Breast epithelium (tissue), 4 donors: ENCODE data around the gene CYP2D6. TPM values are rescaled to one million over a fixed set of nuclear protein-coding genes. Genes with fewer than 3 reads are reported as not detected.
A peak's percentile ranks its signal among the peaks of the same experiment; 100 is the strongest.
"Not testable (repeated sequence)": the region's sequence is repeated elsewhere in the genome, so short reads cannot be mapped to it uniquely, and the experiment has no call there.

Experiments used
- DNase-seq, 2 donors: peaks; one replicate each; pipeline ENCODE4 v3.0.0-alpha.2; 2019; ENCODE audit warnings: low spot score in 2 of 2
- H3K27ac ChIP-seq, 2 donors: fragments of 200-600 bp; sonication (generic) in 1 of 2; one replicate each; pipeline ENCODE4 v1.5.1; 2016 to 2019; ENCODE audit warnings: mild to moderate bottlenecking in 1 of 2
- H3K27me3 ChIP-seq, 2 donors: fragments of 200-600 bp; sonication (generic) in 1 of 2; one replicate each; pipeline versions ENCODE4 v1.5.1 to v1.6.0; 2017 to 2019; ENCODE audit warnings: control low read depth in 1 of 2, mild to moderate bottlenecking in 1 of 2
- H3K36me3 ChIP-seq: fragments of 200-600 bp; one replicate; pipeline ENCODE4 v1.5.1; 2019
- H3K4me1 ChIP-seq, 2 donors: fragments of 200-600 bp; sonication (generic); one replicate each; pipeline ENCODE4 v1.5.1; 2016 to 2019; ENCODE audit warnings: control low read depth in 1 of 2
- H3K4me3 ChIP-seq, 3 donors: fragments of 200-600 bp; sonication (generic); 1 replicate in 2 of 3; 2 replicates in 1 of 3; pipeline ENCODE4 v1.5.1; 2016 to 2019; ENCODE audit warnings: mild to moderate bottlenecking in 3 of 3, moderate library complexity in 2 of 3
- H3K9me3 ChIP-seq, 2 donors: fragments of 200-600 bp; sonication (generic) in 1 of 2; one replicate each; pipeline ENCODE4 v1.5.1; 2016 to 2019; ENCODE audit warnings: control low read depth in 1 of 2
- POLR2A ChIP-seq: fragments of 450-650 bp; IDR thresholded peaks from one replicate; pipeline ENCODE4 v1.6.1; 2016; ENCODE audit warnings: antibody characterized with exemption, mild to moderate bottlenecking, moderate library complexity
- POLR2AphosphoS5 ChIP-seq, 3 donors: sonication (generic); formaldehyde crosslinking; IDR thresholded peaks; one replicate each; pipeline ENCODE4 v1.6.1; 2017; ENCODE audit warnings: antibody characterized with exemption in 3 of 3
- intact Hi-C: fragments of 100-400 bp; cut with DNase I; formaldehyde crosslinking; loops from one replicate; pipeline ENCODE4 v1.15.1; 2023; ENCODE audit warnings: low total_unique reads
- total RNA-seq, 3 donors: library from RNA; depleted of rRNA; stranded (reverse); fragments of >200 nt; gene quantifications; one replicate each; pipeline ENCODE4 v1.1.0, GENCODE V29; 2016
- TF ChIP-seq, protein P1 (sequence below), 3 donors: fragments of 450-650 bp; IDR thresholded peaks; one replicate each; pipeline ENCODE4 v1.5.1; 2016 to 2017; ENCODE audit warnings: antibody characterized with exemption in 3 of 3, mild to moderate bottlenecking in 3 of 3, moderate library complexity in 3 of 3

The CYP2D6 gene
- total RNA-seq, 3 donors from 2014 or later, result 0.16 to 2.0 (median 0.73) TPM

GRCh38 chr22:42111798-42112197 lies 18.8 kb downstream of the CYP2D6 start:
- H3K9me3 ChIP-seq, result peaks cover 12 to 23% of the 10 kb centered on the region in 2 donors
- H3K36me3 ChIP-seq, result no peaks in the 10 kb centered on the region
- no peak for DNase-seq
- no peaks in the 10 kb centered on the region for H3K4me1 ChIP-seq
- no peaks in the 10 kb centered on the region for H3K27me3 ChIP-seq
- H3K4me3 ChIP-seq, result no peak overlapping the region
- intact Hi-C loops, result no loop called here
- TF ChIP-seq, protein P1, sequence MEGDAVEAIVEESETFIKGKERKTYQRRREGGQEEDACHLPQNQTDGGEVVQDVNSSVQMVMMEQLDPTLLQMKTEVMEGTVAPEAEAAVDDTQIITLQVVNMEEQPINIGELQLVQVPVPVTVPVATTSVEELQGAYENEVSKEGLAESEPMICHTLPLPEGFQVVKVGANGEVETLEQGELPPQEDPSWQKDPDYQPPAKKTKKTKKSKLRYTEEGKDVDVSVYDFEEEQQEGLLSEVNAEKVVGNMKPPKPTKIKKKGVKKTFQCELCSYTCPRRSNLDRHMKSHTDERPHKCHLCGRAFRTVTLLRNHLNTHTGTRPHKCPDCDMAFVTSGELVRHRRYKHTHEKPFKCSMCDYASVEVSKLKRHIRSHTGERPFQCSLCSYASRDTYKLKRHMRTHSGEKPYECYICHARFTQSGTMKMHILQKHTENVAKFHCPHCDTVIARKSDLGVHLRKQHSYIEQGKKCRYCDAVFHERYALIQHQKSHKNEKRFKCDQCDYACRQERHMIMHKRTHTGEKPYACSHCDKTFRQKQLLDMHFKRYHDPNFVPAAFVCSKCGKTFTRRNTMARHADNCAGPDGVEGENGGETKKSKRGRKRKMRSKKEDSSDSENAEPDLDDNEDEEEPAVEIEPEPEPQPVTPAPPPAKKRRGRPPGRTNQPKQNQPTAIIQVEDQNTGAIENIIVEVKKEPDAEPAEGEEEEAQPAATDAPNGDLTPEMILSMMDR (IDR thresholded peaks at IDR 0.05), result no peak
- TF ChIP-seq POLR2AphosphoS5 (IDR thresholded peaks at IDR 0.05) (no peak), POLR2A (no peak)
- no peak overlapping the region for H3K27ac ChIP-seq

GRCh38 chr22:42108848-42109247 lies 21.8 kb downstream of the CYP2D6 start:
- Histone ChIP-seq H3K27ac (no peak overlapping the region), H3K4me3 (no peak overlapping the region), H3K36me3 (no peaks in the 10 kb centered on the region), H3K4me1 (no peaks in the 10 kb centered on the region), H3K27me3 (no peaks in the 10 kb centered on the region), H3K9me3 (peaks cover 7 to 17% of the 10 kb centered on the region in 2 donors)
- intact Hi-C loops, result no loop called here
- TF ChIP-seq POLR2AphosphoS5 (IDR thresholded peaks at IDR 0.05), result no peak
- TF ChIP-seq, protein P1 (IDR thresholded peaks at IDR 0.05), result no peak
- no peak for TF ChIP-seq POLR2A
- DNase-seq, result no peak

- H3K9me3 ChIP-seq, result peaks cover 22 to 55% of the 10 kb centered on the region in 2 donors
- intact Hi-C loops, H3K27me3 ChIP-seq, H3K4me3 ChIP-seq, H3K36me3 ChIP-seq, H3K4me1 ChIP-seq, H3K27ac ChIP-seq, DNase-seq: not testable (repeated sequence)
These were observed 26.2 kb downstream of the CYP2D6 start for GRCh38 chr22:42104332-42104860.

- Histone ChIP-seq H3K9me3 (peaks cover 26 to 58% of the 10 kb centered on the region in 2 donors), H3K27ac (no peak overlapping the region), H3K36me3 (no peaks in the 10 kb centered on the region), H3K4me1 (no peaks in the 10 kb centered on the region), H3K4me3 (no peak overlapping the region), H3K27me3 (no peaks in the 10 kb centered on the region)
- no peak for DNase-seq
- TF ChIP-seq, protein P1 (IDR thresholded peaks at IDR 0.05), result no peak
- TF ChIP-seq POLR2A (no peak), POLR2AphosphoS5 (IDR thresholded peaks at IDR 0.05) (no peak)
- intact Hi-C loops, result no loop called here
These were observed 29.4 kb downstream of the CYP2D6 start for GRCh38 chr22:42101199-42101598.

DNA sequence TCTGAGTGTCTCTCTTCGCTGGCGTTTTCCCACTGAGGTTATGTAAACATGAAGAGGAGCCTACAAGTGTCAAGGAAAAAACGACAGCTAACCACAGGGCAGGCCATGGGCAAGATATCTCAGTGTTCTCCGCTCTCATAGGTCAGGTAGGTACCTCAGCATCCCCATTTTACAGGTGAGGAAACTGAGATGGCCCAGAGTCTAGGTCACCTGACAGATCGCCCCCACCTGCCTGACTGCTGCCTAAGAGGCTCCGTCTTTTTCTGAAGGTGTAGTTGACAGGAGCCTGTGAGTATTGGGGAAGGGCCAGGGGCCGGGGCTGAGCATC lies 39.2 kb downstream of the CYP2D6 start:
- Histone ChIP-seq H3K27ac (peak overlapping the region; percentile 96 to 97), H3K27me3 (no peaks in the 10 kb centered on the region)
- intact Hi-C loops, result loop anchor here (2.0 kb wide), 1 partner anchor 347 kb away; no protein-coding TSS in a partner anchor

More for the DNA sequence above, 39.2 kb downstream of the CYP2D6 start:
- Histone ChIP-seq H3K9me3 (no peaks in the 10 kb centered on the region), H3K4me1 (no peaks in the 10 kb centered on the region), H3K36me3 (no peaks in the 10 kb centered on the region), H3K4me3 (peak overlapping the region; percentile 70 to 95 (median 73))
- DNase-seq, result no peak
- TF ChIP-seq POLR2A (no peak), POLR2AphosphoS5 (IDR thresholded peaks at IDR 0.05) (no peak)
- TF ChIP-seq, protein P1 (IDR thresholded peaks at IDR 0.05), result no peak
